ENCODE measurements around the gene RAPGEF2. TPM values are rescaled to one million over a fixed set of nuclear protein-coding genes. Genes with fewer than 3 reads are reported as not detected.

RAPGEF2 gene
- total RNA-seq, 4 donors from 2014 or later = 47.2 to 105 (median 50.2) TPM

- DNase-seq (ENCODE audit: low spot score) = no peak
- no peak for TF ChIP-seq CTCF (IDR thresholded peaks at IDR 0.05)
- ATAC-seq (ENCODE audit: low FRiP score) = no peak
These were observed 165.7 kb downstream of the RAPGEF2 start for GRCh38 chr4:159268607-159269006.

- DNase-seq (ENCODE audit: low spot score) (no peak), ATAC-seq (ENCODE audit: low FRiP score) (no peak)
- TF ChIP-seq CTCF (IDR thresholded peaks at IDR 0.05) = no peak
These were observed 166.2 kb downstream of the RAPGEF2 start for GRCh38 chr4:159269116-159269515.

- no peak for DNase-seq (ENCODE audit: low spot score)
- no peak for ATAC-seq (ENCODE audit: low FRiP score)
- TF ChIP-seq CTCF (IDR thresholded peaks at IDR 0.05) = no peak
These were observed 167.1 kb downstream of the RAPGEF2 start for GRCh38 chr4:159269956-159270355.

- no peak for TF ChIP-seq CTCF (IDR thresholded peaks at IDR 0.05)
- no peak for ATAC-seq (ENCODE audit: low FRiP score)
- DNase-seq (ENCODE audit: low spot score) = no peak
These were observed 169.0 kb downstream of the RAPGEF2 start for GRCh38 chr4:159271856-159272255.

- DNase-seq (ENCODE audit: low spot score) = no peak
- TF ChIP-seq CTCF (IDR thresholded peaks at IDR 0.05) = no peak
- ATAC-seq (ENCODE audit: low FRiP score) = no peak
These were observed 169.6 kb downstream of the RAPGEF2 start for GRCh38 chr4:159272273-159273140.

- no peak for TF ChIP-seq CTCF (IDR thresholded peaks at IDR 0.05)
- DNase-seq (ENCODE audit: low spot score) (no peak), ATAC-seq (ENCODE audit: low FRiP score) (no peak)
These were observed 170.2 kb downstream of the RAPGEF2 start for GRCh38 chr4:159273141-159273438.

- no peak for DNase-seq (ENCODE audit: low spot score)
- no peak for TF ChIP-seq CTCF (IDR thresholded peaks at IDR 0.05)
- ATAC-seq (ENCODE audit: low FRiP score) = no peak
These were observed 171.0 kb downstream of the RAPGEF2 start for GRCh38 chr4:159273841-159274240.
